Loucy (cell line): ENCODE results near the gene C1orf174.

Source experiments
- H2AFZ ChIP-seq: fragments of 200-600 bp; sonication (generic); 2 replicates; pipeline ENCODE4 v1.6.0; 2016; ENCODE audit warnings: antibody characterized with exemption, mild to moderate bottlenecking, low read length, moderate library complexity
- H3F3A ChIP-seq: fragments of 200-600 bp; 2 replicates; pipeline ENCODE4 v1.6.0; 2016; ENCODE audit warnings: antibody characterized with exemption, low read depth, mild to moderate bottlenecking
- H3K27me3 ChIP-seq: fragments of 200-600 bp; sonication (generic); 2 replicates; pipeline ENCODE4 v1.6.1; 2014; ENCODE audit warnings: low read length, mild to moderate bottlenecking; ENCODE audit not compliant: insufficient read depth, poor library complexity, severe bottlenecking
- H3K36me3 ChIP-seq: fragments of 200-600 bp; sonication (generic); 2 replicates; pipeline ENCODE4 v1.6.1; 2016; ENCODE audit warnings: low read length; ENCODE audit not compliant: insufficient read depth
- H3K4me1 ChIP-seq: fragments of 200-600 bp; sonication (generic); 2 replicates; pipeline ENCODE4 v1.5.1; 2014; ENCODE audit warnings: low read length, mild to moderate bottlenecking; ENCODE audit not compliant: insufficient read depth, poor library complexity, severe bottlenecking
- H3K4me2 ChIP-seq: fragments of 200-600 bp; sonication (generic); 2 replicates; pipeline ENCODE4 v1.6.0; 2014; ENCODE audit warnings: antibody characterized with exemption, low read length, low read depth, mild to moderate bottlenecking; ENCODE audit not compliant: poor library complexity, severe bottlenecking
- H3K4me3 ChIP-seq: fragments of 200-600 bp; sonication (generic); 2 replicates; pipeline ENCODE4 v1.5.1; 2014; ENCODE audit warnings: low read length, mild to moderate bottlenecking, mixed read lengths; ENCODE audit not compliant: poor library complexity, severe bottlenecking
- H3K79me2 ChIP-seq: fragments of 200-600 bp; sonication (generic); 2 replicates; pipeline ENCODE4 v1.6.1; 2014; ENCODE audit warnings: low read length; ENCODE audit not compliant: insufficient read depth
- H3K9ac ChIP-seq: fragments of 200-600 bp; sonication (generic); 2 replicates; pipeline ENCODE4 v1.6.0; 2014; ENCODE audit warnings: mild to moderate bottlenecking, low read depth, low read length, moderate library complexity; ENCODE audit not compliant: poor library complexity, severe bottlenecking
- H3K9me2 ChIP-seq: fragments of 200-600 bp; sonication (generic); replicated peaks from 2 replicates; pipeline ENCODE4 v1.6.1; 2016; ENCODE audit warnings: low read depth, low read length, mixed read lengths
- H3K9me3 ChIP-seq: fragments of 200-600 bp; sonication (generic); 2 replicates; pipeline ENCODE4 v1.6.1; 2014; ENCODE audit warnings: mild to moderate bottlenecking, antibody characterized with exemption, low read length, low read depth; ENCODE audit not compliant: insufficient read depth
- H4K20me1 ChIP-seq: fragments of 200-600 bp; sonication (generic); 2 replicates; pipeline ENCODE4 v1.6.0; 2014; ENCODE audit warnings: antibody characterized with exemption, low read length, mild to moderate bottlenecking; ENCODE audit not compliant: insufficient read depth, poor library complexity, severe bottlenecking
- EZH2phosphoT487 ChIP-seq: fragments of 200-600 bp; IDR thresholded peaks from 2 replicates; pipeline ENCODE4 v1.6.1; 2018; ENCODE audit warnings: antibody characterized with exemption, mild to moderate bottlenecking, moderate library complexity, borderline replicate concordance
- TF ChIP-seq, protein P1 (sequence below): fragments of 200-600 bp; sonication (generic); conservative IDR thresholded peaks from 2 replicates; pipeline ENCODE4 v1.5.1; 2014; ENCODE audit warnings: mild to moderate bottlenecking, antibody characterized with exemption, low read length

The C1orf174 gene

DNA sequence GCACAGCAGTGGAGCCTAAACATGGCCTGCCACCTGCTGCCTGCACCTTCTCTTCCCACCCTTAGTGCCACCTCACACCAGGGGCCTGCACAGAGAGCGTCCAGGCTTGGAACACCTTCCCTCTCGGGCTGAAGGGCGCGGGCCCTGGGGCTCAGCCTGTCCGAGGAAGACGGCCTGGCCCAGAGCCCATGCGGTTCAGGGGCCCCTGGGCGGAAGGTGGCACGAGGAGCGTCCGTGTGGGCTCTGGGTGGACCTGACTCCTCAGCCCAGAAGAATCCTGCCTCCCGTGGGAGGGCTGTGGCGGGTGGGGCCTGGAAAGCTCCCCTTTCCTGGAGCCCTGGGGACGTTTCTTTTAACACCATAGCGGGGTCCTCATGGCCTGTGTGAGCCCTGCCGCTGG is 23.4 kb downstream of the C1orf174 start:
- Histone ChIP-seq H3K36me3 (no peaks in the 10 kb centered on the region; the same call in 1 of the 2 replicates), H3K9me2 (no peaks in the 10 kb centered on the region), H3K9me3 (peaks cover 6% of the 10 kb centered on the region; the same call in 1 of the 2 replicates), H2AFZ (no peak overlapping the region), H4K20me1 (no peaks in the 10 kb centered on the region), H3K4me2 (no peak overlapping the region), H3K27me3 (no peaks in the 10 kb centered on the region), H3K9ac (no peak overlapping the region), H3F3A (no peaks in the 10 kb centered on the region), H3K4me1 (peaks cover 17% of the 10 kb centered on the region), H3K79me2 (no peaks in the 10 kb centered on the region), H3K4me3 (no peak overlapping the region)
- TF ChIP-seq, protein P1, sequence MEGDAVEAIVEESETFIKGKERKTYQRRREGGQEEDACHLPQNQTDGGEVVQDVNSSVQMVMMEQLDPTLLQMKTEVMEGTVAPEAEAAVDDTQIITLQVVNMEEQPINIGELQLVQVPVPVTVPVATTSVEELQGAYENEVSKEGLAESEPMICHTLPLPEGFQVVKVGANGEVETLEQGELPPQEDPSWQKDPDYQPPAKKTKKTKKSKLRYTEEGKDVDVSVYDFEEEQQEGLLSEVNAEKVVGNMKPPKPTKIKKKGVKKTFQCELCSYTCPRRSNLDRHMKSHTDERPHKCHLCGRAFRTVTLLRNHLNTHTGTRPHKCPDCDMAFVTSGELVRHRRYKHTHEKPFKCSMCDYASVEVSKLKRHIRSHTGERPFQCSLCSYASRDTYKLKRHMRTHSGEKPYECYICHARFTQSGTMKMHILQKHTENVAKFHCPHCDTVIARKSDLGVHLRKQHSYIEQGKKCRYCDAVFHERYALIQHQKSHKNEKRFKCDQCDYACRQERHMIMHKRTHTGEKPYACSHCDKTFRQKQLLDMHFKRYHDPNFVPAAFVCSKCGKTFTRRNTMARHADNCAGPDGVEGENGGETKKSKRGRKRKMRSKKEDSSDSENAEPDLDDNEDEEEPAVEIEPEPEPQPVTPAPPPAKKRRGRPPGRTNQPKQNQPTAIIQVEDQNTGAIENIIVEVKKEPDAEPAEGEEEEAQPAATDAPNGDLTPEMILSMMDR: no peak
- no peak for TF ChIP-seq EZH2phosphoT487

DNA sequence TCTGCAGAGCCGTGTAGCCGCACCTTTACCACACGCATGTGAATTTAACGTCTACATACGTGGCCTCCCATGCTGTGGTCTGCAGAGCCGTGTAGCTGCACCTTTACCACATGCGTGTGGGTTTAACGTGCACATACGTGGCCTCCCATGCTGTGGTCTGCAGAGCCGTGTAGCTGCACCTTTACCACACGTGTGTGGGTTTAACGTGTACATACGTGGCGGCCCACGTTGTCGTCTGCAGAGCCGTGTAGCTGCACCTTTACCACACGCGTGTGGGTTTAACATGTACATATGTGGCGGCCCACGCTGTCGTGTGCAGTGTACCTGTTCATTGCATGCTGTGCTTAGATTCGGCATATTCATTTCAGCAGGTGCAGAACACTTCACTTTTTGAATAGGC is 25.3 kb downstream of the C1orf174 start:
- Histone ChIP-seq H3K4me1 (no peaks in the 10 kb centered on the region), H4K20me1 (no peaks in the 10 kb centered on the region), H3F3A (no peaks in the 10 kb centered on the region), H2AFZ (no peak overlapping the region), H3K9me3 (peaks cover 6% of the 10 kb centered on the region; the same call in 1 of the 2 replicates), H3K79me2 (no peaks in the 10 kb centered on the region), H3K27me3 (no peaks in the 10 kb centered on the region), H3K4me3 (no peak overlapping the region), H3K9ac (no peak overlapping the region), H3K4me2 (no peak overlapping the region), H3K9me2 (no peaks in the 10 kb centered on the region), H3K36me3 (no peaks in the 10 kb centered on the region; the same call in 1 of the 2 replicates)
- TF ChIP-seq EZH2phosphoT487: no peak
- TF ChIP-seq, protein P1: no peak

DNA sequence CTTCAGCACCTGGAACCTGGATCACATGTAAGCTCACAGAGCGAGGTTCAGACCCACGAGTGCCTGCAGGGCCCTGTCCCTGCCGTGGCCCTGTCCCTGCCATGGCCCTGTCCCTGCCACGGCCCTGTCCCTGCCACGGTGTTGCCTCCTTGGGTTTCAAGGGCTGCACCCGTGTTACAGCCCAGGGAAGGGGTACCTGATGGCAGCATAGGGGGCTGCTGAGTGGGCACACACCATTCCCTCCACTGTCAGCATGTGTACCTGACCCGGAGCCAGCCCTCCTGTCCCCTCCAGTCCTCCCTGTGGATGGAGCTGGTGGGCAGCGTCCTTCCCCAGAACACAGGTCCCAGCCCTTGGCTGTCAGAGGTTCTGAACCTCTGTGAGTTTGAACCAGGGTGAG is 27.5 kb downstream of the C1orf174 start:
- H3K27me3 ChIP-seq: no peaks in the 10 kb centered on the region
- TF ChIP-seq, protein P1: no peak
- no peak for TF ChIP-seq EZH2phosphoT487
- H3K4me1 ChIP-seq: no peaks in the 10 kb centered on the region
- H3K79me2 ChIP-seq: no peaks in the 10 kb centered on the region
- H3K9ac ChIP-seq: no peak overlapping the region
- no peaks in the 10 kb centered on the region for H3F3A ChIP-seq
- no peaks in the 10 kb centered on the region for H3K9me3 ChIP-seq
- no peak overlapping the region for H3K4me3 ChIP-seq
- H3K36me3 ChIP-seq: no peaks in the 10 kb centered on the region; the same call in 1 of the 2 replicates
- no peaks in the 10 kb centered on the region for H3K9me2 ChIP-seq
- H4K20me1 ChIP-seq: no peaks in the 10 kb centered on the region
- no peak overlapping the region for H2AFZ ChIP-seq
- H3K4me2 ChIP-seq: no peak overlapping the region
